Middle frontal gyrus (tissue), 1 donor: ENCODE measurements around the gene ERCC4.

Source experiments
- DNase-seq: peaks from one replicate; pipeline ENCODE4 v3.0.0-alpha.2; 2015; ENCODE audit warnings: low spot score; ENCODE audit errors: extremely low spot score

ERCC4 gene

DNA sequence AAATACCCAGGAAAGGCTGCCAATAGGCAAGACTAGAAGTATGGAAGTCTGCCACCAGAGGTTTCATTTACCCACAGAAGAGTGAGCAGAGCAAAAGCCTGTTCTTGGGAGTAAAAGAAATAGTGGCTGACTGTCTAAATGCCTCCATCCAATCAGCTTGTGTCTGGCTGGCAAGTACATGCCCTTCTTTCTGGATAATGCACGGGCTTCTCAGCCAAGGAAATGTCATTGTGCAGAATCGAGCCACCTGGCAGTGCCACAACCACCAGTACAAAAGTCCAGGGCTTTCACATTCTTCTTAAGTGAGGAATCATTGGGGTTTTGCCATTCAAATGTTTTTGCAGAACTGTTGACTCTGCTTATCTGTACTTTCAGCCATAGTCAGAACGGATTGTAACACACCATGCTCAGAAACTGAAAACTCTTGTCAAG is 10.1 kb upstream of the ERCC4 start:
- no peak for DNase-seq

- no peak for DNase-seq
Measured at GRCh38 chr16:13911306-13911705, 8.6 kb upstream of the ERCC4 start.

DNA sequence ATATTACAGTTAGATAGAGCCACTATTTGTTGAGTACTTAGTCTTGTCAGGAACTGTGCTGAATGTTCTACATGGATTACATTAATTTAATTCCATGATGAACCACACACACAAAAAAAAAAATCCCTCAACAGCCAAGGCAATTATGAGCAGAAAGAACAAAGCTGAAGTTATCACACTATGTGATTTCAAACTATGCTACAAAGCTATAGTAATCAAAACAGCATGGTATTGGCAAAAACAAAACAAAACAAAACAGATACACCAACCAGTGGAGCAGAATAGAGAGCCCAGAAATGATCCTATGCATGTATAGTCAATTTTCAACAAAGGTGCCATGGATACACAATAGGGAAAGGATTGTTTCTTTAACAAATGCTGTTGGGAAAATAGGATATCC is 8.1 kb upstream of the ERCC4 start:
- no peak for DNase-seq

DNA sequence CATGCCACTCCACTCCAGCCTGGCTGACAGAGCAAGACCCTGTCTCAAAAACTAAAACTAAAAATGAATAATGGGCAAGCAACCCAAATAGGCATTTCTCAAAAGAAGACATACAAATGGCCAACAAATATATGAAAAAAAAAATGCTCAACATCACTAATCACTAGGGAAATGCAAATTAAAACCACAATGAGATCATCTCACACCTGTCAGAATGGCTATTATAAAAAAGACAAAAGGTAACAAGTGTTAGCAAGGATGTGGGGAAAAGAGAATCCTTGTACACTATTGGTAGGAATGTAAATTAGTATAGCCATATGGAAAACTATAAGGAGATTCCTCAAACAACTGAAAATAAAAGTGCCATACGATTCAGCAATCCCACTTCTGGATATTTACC is 7.1 kb upstream of the ERCC4 start:
- DNase-seq = no peak

GRCh38 chr16:13913374-13914292 is 6.3 kb upstream of the ERCC4 start:
- no peak for DNase-seq

- DNase-seq = no peak
Measured at GRCh38 chr16:13915033-13915635, 4.8 kb upstream of the ERCC4 start.

- no peak for DNase-seq
Measured at GRCh38 chr16:13919330-13919682, 648 bp upstream of the ERCC4 start.

- DNase-seq = no peak
Measured at GRCh38 chr16:13920510-13920818, 510 bp downstream of the ERCC4 start.

DNA sequence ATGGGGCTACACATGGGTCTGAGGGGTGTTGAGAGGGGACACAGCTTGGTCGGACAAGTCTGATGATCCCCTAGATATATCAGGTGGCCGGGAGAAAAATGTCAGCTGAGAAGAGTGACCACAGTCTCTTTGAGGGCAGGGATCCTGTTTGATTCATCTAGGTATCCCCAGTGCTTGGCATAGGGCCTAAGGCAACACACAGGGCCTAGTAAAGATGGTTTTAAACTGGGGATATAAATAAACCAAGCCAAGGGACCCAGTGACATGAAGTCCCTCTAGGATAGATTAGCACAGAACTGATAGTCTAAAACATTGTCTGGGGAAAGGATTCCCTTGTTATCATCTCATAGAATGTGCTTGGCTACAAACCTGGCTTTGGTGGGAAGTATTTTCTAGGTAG is 1.4 kb downstream of the ERCC4 start:
- DNase-seq = no peak

DNA sequence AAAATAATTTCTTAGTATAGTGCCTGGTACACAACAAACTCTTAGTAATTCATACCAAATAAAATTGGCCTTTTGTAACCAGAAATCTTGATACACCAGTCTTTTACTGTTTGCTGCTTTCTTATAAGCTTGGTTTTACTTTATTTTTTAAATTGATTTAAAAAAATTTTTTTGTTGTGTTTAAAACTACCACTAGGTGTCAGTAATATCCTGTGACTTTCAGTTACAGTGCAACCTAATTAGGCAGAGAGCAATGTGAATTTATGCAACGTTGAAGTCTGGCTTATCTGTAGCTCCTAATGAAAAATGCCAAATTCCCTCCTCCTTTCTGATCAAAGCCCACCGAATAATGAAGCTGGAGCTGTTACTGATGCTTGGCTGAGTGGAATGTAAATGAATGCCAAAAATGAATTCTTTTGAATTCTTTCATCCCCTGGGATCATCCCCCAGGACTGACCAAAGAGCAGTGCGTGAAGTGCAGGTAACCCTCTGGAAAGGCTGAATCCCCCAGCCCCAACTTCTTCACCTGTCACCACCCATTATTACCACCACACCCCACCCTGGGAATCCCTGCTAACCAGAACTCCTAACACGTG is 3.8 kb downstream of the ERCC4 start:
- no peak for DNase-seq

DNA sequence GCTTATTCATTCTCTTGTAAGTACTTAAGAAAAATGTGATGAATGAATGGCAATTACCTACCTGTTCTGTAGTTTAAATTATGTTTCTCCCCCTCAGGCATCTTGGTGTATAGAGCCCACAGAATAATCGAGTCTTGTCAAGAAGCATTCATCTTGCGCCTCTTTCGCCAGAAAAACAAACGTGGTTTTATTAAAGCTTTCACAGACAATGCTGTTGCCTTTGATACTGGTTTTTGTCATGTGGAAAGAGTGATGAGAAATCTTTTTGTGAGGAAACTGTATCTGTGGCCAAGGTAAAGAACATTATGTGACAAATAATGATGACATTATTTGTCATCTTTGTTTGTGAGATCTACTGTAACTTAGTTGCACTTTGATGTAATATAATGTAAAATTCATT is 6.5 kb downstream of the ERCC4 start:
- DNase-seq = no peak

- DNase-seq = no peak
Measured at GRCh38 chr16:13926891-13927290, 6.9 kb downstream of the ERCC4 start.

DNA sequence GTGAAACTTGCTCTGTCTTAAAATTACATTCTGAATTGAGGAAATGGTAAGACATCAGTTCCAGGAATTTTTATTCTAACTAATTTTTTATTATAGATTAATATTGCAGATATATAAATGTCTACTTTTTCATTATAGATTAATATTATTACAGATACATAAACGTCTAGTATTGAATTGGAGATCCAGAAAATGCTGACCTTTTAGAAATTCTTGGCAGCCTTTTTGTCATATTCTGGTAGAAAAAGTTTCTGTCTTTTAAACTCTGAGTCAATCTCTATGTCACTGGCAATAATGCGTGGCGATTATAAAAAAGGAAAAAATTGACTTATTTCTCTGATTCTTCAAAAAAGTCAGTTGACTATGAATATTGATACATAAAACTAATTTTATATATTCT is 8.7 kb downstream of the ERCC4 start:
- DNase-seq = no peak

DNA sequence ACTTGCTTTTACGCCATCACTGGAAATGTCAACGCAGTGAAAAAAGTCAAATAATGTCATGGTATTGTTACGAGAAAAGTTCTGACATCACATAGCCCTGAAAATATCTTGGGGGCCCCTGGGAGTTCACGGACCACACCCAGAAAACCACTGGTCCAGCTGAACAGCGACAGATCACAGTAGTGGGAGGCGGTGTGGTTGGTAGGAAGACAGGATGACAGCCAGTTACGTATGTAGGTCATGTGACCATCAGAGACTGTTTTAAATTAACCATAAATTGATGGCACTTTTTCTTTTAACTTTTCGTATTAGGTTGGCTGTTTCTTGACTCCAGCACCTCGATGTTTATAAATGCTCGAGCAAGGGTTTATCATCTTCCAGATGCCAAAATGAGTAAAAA is 11.9 kb downstream of the ERCC4 start:
- no peak for DNase-seq

GRCh38 chr16:13935408-13935807 is 15.5 kb downstream of the ERCC4 start:
- DNase-seq = no peak

GRCh38 chr16:13936155-13936554 is 16.2 kb downstream of the ERCC4 start:
- no peak for DNase-seq

DNA sequence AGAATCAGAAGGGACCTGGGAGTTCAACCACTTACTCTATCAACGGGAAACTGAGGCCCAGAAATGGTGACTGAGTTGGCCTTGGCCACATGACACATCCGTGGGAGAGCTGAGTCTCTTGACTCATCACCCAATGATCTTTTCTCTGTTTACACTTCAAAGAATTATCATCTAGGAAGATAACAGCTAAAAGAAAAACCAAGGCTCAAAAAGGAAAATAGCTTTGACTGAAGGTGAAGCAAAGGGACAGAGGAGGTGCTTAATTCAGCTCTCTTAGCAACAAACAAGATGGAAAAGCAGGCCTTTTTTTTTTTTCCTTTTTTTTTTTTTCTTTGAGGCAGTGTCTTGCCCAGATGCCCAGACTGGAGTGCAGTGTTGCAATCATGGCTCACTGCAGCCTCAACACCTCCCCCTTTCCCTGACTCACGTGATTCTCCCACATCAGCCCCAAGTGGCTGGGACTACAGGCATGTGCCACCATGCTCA is 16.7 kb downstream of the ERCC4 start:
- no peak for DNase-seq

DNA sequence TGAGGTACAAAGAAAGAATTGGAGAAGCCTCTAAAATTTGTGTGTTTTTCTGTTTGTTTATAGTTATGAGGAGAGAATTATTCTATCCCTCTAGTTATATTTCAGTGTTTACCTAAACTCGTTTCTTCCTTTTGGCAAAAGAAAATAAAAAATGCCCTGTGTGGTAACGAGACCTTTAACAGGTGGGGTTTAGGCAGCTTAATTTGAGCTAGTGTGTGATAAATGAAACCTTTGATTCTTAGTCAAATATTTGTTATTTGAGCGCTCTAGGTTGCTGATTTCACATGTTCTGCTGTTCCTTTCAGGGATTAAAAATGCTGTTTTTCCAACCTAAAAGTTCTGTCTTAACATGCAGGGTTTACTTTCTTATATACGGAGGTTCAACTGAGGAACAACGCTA is 17.5 kb downstream of the ERCC4 start:
- no peak for DNase-seq

DNA sequence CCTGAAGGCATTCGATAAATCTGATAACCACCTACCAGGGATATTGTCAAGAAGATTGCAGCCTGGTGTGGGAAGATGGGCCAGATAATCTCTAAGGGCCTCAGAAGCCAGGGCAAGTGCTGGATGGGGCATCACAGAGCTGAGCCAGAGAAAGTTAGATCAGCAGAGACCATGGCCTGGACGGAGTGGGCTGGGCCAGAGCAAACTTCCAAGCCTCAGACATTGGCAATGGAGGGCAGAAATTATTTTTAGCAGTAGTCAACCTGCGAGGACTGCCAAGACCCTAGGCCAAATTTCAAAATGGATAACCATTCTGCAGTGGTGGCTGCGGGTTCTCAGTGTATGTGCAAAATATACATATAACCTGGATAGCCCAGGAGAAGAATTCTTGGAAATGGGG is 18.5 kb downstream of the ERCC4 start:
- DNase-seq = no peak

DNA sequence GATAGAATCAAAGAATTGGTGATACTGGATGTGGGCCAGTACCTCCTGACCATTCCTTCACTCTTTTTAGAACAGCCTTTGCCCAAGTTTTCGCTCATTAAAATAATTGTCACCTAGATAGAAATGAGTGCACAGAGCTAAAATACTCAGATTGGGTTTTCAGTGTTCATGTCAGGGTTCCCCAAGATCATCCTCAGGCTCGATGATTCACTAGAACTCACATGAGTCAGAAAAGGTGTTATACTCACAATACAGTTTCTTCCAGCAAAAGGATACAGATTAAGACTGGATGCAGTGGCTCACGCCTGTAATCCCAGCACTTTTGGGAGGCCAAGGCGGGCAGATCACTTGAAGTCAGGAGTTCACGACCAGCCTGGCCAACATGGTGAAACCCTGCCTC is 19.9 kb downstream of the ERCC4 start:
- no peak for DNase-seq

DNA sequence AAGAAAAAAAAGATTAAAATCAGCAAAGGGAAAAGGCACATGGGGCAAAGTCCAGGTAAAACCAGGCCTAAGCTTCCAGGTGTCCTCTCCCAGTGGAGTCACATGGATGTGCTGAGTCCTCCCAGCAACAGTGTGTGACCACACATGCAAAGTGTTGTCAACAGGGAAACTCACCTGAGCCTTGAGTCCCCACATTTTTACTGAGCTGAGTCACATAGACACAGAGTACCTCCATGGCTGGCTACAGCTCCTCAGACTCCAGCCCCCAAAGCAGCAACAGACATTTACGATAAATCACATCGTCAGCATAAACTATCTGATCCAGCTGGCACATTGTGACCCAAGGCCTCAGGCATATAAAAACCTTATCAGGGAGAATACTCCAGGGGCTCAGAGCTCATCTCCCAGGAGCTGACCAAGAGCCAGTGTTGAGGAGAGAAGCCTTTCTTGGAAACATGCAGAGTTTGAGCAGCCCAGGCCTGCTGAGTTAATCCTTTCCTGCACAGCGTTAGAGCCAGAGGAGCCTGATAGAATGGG is 20.5 kb downstream of the ERCC4 start:
- DNase-seq = no peak

DNA sequence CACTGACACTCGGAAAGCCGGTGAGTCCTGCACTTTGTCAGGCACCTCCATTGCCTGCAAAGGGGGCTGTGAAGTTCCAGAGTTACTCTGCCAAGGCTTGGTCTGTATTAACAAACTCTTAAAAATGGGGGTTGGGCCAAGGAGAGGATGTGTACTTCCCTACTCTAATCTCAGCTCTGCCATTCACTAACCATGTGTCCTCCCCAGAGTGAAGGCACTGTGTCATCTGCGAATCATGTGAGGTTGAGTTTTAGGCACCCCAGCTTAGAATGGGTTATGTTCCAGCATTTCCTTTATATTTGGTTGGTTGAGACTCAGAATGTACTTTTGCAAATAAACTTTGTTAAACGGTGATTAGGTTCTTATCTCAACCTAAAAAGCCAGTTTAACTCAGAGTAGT is 24.9 kb downstream of the ERCC4 start:
- DNase-seq = no peak
